Effector CD4-positive, alpha-beta T cell (primary cell): ENCODE results near the gene MRPL47.
A peak's percentile ranks its signal among the peaks of the same experiment; 100 is the strongest.
"Not testable (repeated sequence)": the region's sequence is repeated elsewhere in the genome, so short reads cannot be mapped to it uniquely, and the experiment has no call there.

Experiments used
- DNase-seq: peaks from one replicate; pipeline ENCODE4 v3.0.0-alpha.2; 2020
- total RNA-seq: gene quantifications from one replicate; lab custom pipeline; 2026; lab: John Stamatoyannopoulos, UW

The MRPL47 gene
- total RNA-seq = 24.6 reads per million, percentile 51 among the genes with 10 or more reads in this experiment

DNA sequence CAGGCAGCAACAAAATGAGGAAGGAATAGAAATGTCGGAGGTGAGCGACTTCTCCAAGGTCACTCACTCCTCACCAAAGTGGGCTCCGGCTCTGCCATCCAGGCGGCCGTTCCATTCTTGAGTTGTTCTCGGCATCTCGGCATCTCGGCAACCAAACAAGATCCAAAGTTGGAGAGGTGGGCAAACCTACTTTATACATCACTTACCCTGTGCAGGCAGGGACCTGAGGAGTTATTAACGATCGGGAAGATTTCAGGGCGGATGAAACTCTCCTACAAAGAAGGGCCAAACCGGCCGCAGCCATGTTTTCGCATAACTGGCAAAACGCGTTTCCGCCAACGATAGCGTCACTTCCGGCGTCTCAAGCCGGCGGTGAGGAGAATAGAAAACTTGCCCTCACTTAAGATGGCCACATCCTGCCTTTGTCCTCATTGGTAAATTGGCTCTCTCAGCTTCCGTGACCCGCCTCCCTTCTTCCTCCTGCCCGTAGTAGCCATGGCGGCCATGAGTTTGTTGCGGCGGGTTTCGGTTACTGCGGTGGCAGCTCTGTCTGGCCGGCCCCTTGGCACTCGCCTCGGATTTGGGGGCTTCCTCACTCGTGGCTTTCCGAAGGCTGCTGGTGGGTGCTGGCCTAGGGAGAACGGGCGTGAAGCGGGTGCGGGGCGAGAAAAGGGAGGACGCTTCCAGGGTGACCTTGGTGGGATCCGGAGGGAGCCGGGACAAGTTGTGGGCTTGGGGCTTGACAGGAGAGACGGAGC, at the start of gene MRPL47, which contains the start of gene NDUFB5:
Gene MRPL47 (minus strand): TSS at position 318 of the 758 bp plus-strand sequence. CDS start 14 bp downstream, at position 304.
Gene NDUFB5 (plus strand): TSS at position 474 of the 758 bp plus-strand sequence. CDS start 22 bp downstream, at position 496.
- peak; percentile 93 for DNase-seq

DNA sequence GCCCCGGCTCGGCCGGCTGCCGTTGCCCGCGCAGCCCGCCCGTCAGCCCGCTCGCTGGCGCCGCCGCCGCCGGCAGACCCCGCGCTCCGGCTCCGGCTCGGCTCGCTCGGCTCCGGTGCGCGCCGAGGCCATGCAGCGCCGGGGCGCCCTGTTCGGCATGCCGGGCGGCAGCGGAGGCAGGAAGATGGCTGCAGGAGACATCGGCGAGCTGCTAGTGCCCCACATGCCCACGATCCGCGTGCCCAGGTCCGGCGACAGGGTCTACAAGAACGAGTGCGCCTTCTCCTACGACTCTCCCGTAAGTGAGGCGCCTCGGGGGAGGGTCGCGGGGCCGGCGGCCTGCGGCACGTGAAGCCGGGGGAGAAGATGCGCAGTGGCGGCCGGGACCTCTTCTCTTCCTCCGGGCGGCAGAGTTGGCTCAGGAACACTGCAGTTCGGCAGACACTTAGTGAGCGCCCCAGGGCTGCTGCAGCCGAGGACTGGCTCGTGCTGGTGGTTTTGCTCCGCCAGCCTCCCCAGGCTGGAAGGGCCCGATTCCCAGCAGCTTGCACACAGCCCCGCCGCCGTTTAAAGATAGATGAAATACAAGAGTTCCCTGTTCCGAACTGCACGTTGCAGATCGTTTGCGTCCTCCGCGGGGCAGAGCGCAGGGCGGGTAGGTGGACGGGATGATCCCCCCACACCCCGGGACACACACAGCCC, 48.8 kb upstream of the MRPL47 start:
- peak; percentile 44 for DNase-seq

DNA sequence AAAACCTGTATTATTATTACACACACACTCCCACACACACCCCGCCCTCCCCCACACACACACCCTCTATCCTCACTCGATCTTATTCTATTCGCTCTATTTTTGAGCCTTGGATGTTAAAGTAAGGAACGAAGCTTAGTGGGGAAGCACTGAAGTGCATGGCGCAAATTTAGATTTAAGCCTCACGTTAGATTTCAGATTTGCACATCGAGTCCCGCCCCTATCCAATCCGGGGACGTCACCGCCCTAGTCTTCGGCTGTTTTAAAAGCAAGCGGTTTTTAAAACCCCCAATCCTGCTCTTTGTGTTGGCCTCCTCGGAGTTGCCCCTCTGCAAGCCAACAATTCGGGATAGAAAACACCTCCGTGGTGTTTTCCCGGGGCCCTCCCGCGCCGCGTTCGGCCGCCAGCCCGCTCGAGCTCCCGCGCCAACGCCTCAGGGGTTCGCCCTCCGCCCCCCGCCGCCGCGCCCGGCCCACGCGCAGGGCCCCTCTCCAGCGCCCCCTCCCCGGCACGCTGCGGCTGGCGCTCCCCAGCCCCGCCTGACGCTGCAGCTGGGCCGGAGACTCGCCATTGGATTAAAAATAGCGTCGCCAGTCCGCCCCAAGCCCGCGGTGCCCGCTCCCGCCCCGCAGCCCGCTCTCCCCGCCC, 48.1 kb upstream of the MRPL47 start, which contains the start of gene USP13:
Gene USP13 (plus strand): TSS at position 594 of the 649 bp plus-strand sequence. CDS start 186 bp downstream, outside the sequence.
- DNase-seq = peak; percentile 50

DNA sequence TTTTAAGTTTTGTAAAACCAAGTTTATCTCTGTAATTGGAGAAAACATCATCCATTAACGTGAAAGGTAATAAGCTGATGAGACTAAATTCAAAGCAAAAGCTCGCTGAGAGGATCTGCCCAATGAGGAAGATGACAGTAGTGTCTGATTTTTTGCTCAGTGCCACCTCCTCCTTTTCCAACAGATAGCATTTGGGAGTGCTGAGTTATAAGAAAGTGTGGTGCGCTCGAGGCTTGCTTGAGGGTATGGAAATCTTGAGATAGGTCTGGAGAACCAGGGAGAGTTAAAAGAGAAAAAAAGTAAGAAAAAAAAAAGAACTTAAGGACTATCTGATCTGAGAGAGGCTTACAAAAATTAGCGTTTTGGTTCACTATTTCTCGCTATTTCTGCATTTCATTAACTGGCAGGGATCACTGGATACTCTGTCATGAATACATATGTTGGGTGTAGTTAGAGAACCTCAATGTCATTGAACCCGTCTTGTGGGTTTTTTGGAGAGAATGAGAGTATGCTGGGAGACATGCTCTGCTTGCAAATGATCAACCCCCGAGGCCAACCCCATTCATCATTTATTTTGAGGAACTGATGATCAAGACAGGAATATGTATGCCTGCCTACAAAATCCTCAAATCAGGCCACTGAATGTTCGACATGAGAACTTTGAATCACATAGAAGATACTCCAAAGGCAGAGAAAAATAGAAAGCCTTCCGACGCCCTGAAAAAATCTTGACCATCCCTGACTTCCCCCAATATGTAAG, 47.4 kb upstream of the MRPL47 start:
- DNase-seq = no peak

DNA sequence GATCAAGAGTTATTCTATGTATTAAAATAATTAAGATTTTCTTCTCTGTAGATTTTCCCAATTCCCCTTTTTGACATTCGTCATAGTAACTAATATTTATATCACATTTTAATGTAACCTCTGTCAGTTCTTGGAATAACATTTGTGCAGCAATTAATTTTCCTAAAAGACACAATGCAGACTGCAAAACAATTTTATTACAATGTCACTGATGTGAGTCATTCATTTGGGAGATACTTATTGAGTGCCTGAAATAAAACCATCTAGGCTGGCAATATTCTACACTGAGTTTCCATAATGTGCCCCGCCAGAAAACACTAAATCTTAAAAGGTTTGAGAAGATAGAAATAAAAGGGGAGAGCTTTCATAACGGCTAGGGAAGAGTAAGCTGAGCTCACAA, 41.7 kb upstream of the MRPL47 start:
- no peak for DNase-seq

DNA sequence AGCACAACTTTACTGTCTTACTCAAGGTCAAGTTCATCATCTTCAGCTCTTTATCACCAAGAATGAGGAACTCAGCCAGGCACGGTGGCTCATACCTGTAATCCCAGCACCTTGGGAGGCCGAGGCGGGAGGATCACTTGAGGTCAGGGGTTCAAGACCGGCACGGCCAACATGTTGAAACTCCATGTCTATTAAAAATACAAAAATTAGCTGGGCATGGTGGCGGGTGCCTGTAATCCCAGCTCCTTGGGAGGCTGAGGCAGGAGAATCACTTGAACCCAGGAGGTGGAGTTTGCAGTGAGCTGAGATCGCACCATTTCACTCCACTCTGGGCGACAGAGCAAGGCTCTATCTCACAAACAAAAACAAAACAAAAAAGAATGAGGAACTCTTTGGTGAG, 39.4 kb upstream of the MRPL47 start:
- not testable (repeated sequence) for DNase-seq

DNA sequence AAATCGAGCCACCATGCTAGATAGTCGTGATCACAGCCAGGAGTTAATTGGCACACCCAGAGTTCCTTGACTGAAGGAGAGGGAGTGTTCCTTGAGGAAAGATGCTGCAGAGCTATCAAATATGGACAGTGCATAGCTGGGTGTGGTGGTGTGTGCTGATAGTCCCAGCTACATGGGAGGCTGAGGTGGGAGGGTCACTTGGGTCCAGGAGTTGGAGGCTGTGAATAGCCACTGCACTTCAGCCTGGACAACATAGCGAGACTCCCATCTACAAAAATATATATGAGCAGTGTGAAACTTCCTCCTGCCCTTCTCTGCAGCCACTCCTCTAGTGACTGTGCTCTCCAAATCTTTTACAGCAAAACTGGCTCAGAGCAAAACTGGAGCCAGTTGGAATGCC, 38.4 kb upstream of the MRPL47 start:
- no peak for DNase-seq

DNA sequence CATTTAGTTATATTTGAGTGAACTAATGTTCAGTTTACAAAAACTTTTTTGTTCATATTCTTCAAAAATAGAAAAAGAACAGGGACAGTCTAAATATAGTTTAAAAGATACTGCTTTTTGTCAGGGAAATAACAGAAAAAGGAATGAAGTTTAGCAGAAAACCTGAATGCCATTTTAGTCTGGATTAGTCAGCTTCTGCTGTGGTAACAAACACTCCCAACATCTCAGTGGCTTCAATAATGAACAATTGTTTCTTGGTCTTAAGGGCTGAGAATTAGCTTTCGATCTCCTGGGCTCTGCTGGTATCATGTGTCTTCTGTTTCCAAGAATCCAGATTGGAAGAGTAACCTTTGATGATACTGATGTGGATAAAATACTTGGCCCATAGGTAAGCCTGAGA, 36.0 kb upstream of the MRPL47 start:
- no peak for DNase-seq

DNA sequence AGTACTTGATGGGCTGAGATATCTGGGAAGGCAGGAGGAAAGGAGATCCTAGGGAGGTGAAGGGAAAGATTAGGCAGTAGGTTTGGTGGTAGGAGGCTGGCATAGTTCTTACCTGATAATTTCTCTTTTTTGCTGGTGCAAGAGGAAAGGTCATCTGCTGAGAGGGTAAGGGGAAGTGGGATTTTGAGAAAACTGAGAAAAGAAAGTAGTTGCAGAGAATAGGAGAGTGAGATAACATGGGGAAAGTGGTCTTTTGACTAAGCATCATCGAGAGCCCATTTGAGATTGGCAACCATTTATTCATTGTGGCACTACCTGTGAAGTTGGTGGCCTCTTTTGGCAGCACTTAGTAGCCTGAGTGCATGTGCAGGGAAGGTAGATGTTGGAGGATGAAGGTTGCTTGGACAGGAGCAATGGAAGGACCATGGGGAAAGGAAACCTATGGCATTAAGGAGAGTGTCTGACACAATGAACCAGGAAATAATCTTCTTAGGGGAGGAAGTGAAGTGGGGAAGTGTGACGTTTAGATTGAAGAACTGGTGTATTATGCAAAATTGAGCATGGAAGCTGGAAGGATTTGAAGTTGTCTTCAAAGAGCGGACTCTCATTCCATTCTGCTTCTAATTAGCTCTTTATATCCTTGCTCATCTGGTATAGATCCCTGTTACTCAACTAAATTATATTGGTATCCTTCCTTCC, 26.5 kb upstream of the MRPL47 start:
- no peak for DNase-seq

DNA sequence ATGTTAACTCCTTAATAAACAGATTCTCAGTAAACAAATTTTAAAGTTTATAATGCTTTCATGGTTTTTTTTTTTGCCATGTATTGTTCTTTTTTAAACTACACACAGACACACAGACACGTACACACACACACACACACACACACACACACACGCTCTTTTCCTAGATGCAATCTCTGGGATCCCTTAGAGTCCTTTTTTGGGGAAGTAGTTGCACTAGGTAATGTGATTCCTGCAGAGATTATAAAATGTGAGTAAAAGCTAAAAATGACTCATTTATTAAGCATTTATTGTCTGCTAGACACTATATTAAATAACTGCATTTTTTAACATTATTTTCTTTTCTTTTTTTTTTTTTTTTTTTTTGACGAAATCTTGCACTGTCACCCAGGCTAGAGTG, 20.0 kb upstream of the MRPL47 start:
- no peak for DNase-seq

DNA sequence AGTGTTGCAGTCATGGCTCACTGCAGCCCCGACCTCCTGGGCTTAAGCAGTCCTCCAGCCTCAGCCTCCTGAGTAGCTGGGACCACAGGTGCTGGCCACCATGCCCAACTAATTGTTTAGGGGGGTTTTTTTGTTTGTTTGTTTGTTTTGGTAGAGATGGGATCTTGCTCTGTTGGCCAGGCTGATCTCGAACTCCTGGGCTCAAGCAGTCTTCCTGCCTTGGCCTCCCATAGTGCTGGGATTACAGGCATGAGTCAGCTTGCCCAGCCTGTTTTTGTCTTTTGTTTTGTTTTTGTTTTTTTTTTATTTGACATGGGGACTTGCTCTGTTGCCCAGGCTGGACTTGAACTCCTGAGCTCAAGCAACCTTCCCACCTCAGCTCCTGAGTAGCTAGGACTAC, 17.6 kb upstream of the MRPL47 start:
- DNase-seq = no peak

DNA sequence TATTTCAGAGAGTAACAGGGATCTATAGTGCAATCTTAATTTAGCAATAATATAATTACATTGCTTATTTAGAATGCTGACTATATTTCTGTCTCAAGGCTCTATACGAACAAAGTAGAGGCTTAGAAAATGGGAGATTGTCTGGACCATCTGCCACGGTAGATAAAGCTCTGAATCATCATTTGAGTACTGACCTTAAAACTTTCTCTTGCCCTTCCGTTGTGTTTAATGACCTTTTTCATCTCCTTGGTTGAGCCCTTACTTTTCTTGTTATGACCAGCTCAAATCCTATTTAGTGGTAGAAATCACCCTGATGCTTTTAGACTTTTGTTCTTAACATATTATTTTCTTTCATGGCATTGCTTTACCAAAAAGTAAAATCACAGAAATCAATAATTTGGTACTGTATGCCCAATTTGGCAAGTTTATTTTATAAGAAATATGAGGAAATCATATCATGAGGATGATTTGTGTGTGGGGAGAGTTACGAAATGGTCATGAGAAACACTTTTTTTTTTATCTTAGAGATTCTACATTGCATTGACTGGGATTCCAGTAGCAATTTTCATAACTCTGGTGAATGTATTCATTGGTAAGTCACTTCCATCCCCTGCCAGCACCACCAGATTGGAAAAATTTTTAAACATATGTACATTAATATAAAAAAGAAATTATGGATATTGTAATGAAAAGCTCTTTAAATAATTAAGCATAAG, 11.2 kb upstream of the MRPL47 start:
- DNase-seq = no peak

DNA sequence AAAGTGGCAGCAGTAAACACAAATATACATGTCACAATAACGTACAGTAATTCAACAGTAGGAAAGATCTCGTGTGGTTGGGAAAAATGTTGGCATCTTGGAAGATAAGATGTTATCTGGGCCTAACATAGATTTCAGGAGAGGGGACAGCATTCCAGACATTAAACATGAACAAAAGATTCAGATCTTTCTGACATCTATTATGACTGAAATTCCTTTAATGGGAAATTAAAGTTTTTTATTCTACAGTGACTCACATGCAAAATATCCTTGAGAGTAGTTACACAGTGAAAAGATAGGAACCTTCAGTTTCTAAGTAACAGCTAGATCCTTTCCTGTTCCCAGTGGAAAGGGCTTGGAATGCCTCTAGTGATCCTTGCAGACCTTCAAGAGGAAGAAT, 9.4 kb upstream of the MRPL47 start:
- no peak for DNase-seq

DNA sequence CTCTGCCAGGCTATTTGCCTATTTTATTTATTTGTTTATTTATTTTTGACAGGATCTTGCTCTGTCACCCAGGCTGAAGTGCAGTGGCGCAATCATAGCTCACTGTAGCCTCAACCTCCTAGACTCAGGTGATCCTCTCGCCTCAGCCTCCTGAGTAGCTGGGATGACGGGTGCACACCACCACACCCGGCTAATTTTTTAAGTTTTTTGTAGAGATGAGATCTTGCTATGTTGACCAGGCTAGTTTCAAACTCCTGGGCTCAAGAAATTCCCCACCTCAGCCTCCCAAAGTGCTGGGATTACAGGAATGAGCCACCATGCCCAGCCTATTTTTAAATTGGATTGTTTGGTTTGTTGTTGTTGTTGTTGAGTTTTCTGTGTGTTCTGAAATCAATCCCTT, 5.6 kb upstream of the MRPL47 start:
- no peak for DNase-seq

DNA sequence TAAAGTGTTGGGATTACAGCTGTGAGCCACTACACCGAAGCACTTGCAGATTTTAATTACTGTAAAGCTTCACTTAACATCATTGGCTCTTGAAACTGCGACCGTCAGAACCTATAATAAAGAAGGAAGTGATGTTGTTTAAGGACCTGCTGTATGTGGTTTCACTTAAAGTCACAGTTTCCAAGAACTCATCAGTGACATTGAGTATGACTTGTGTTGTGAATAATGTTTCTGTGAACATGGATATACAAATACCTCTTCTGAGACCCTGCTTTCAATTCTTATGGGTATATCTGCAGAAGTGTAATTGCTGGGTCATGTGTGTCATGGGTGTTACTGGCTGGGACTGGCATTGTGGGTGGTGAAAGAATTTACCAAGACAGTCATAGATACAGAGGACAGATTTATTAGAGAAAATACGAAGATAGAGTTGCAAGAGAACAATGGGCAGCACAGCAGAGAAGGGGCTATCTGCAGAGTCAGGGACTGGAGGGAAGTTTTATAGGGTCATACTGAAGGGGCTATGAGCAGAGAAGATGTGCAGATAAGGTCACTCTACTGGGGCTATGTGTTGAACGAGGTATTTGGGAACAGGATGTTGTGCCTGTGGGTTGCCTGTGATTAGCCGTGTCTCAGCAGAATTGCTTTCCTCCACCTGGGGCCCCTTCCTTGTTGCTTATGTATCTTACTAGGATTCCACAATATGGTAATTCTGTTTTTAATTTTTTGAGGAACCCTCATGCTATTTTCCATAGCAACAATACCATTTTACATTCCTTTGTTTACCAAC, 4.7 kb upstream of the MRPL47 start:
- no peak for DNase-seq

DNA sequence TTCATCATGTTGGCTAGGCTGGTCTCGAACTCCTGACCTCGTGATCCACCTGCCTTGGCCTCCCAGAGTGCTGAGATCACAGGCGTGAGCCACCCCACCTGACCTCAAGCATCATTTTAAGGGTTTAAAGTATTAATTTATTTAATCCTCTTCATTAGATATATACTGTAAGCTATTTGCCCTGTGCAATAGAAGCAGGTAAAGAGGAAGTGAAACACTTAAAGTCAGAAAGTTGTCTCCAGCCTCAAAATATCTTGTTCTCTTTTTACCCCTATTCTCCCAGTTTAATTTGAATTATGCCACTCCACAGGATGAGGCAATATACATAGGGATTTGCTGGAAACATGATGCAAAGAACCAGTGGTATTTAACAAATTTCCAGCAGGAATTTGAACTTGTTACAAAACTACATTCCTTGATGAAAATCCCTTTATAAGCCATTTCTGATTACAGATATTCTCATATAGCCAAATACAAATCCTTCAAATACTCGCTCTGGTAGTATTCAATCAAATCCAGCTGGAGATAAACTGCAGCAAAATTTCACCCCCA, 2.2 kb upstream of the MRPL47 start:
- DNase-seq = no peak

DNA sequence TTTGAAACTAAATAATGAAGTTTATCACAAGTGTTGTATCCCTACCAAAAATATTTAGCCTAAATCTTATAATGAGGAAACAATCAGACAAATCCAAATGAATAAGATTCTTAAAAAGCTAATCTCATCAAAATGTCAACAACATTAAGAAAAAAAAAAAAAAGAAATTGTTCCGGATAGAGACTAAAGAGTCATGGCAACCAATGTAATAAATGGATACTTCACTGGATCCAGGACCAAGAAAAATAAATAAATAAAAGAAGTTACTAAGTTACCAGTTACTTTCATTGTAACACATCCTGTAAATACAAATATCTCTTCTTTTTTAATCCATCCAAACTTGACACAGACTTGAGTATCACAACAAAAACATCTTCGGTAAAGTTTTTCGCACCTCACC, 607 bp downstream of the MRPL47 start:
- DNase-seq = no peak

DNA sequence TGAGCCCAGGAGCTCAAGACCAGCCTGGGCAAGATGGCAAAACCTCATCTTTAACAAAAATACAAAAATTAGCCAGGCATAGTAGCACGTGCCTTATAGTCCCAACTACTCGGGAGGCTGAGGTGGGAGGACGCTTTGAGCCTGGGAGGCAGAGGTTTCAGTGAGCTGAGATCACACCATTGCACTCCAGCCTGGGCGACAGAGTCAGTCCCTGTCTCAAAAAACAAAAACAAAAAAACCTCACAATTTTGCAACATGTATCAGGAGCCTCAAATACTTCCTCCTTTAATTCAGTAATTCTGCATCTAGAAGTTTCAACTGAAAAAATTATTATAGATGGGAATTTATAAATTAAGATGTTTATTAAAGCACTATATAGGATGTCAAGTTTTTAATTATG, 1.1 kb downstream of the MRPL47 start:
- DNase-seq = no peak

DNA sequence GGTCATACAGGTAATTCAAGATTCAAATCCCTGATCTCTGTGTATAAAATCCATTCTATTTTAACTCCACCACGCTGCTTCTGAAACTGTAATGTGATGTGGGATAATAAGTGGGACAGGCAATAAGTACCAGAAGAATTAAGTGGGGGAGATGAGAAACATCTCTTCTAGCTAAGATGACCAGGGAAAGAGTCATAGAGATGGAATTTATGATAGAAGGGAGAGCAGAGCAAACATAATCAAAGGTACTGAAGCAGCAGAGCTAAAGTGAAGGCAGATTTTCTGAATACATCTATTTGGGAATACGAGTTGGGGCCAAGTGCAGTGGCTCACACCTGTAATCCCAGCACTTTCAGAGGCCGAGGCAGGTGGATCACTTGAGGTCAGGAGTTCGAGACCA, 4.9 kb downstream of the MRPL47 start:
- no peak for DNase-seq

DNA sequence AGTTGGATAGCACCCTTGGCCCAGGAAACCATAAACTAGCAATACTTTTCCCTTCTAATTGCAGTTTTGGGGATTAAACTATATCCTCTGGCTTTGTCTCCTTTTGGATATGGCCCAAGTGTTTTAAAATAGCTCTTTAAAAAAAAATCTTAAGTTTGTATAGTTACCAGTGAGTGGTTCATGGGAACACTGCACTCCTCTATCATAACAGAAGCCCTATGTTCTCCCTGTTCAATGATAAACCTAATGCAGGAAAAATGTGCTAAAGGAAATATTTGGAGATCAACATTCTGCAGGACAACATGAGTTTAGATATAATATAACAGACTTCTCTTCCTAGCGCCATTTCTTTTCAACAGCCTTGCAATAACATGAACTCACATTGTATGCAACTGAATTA, 13.1 kb downstream of the MRPL47 start:
- no peak for DNase-seq
